Mesenchymal stem cell (in vitro differentiated cells and primary cell): ENCODE measurements around the gene ADRB1.

Source experiments
- DNase-seq: peaks from one replicate; pipeline ENCODE4 v3.0.0-alpha.2; 2013
- H2AFZ ChIP-seq: one replicate; pipeline ENCODE4 v1.6.1; 2013; ENCODE audit warnings: low read depth, mild to moderate bottlenecking, control low read depth, inconsistent platforms, low read length, moderate library complexity
- H2AK5ac ChIP-seq: 2 replicates; pipeline ENCODE4 v1.6.1; 2013; ENCODE audit warnings: low read length, moderate library complexity, mild to moderate bottlenecking, inconsistent platforms; ENCODE audit not compliant: severe bottlenecking
- H2BK120ac ChIP-seq: one replicate; pipeline ENCODE4 v1.6.1; 2013; ENCODE audit warnings: low read depth, mild to moderate bottlenecking, inconsistent platforms, low read length, moderate library complexity
- H2BK12ac ChIP-seq, 2 experiments: one replicate each; pipeline ENCODE4 v1.6.1; 2013; ENCODE audit warnings: inconsistent platforms in 2 of 2, low read length in 2 of 2, mild to moderate bottlenecking in 2 of 2, moderate library complexity in 2 of 2, control low read depth in 1 of 2
- H2BK15ac ChIP-seq: one replicate; pipeline ENCODE4 v1.6.1; 2013; ENCODE audit warnings: mild to moderate bottlenecking, low read depth, inconsistent platforms; ENCODE audit not compliant: poor library complexity, severe bottlenecking
- H2BK5ac ChIP-seq: 2 replicates; pipeline ENCODE4 v1.6.1; 2013; ENCODE audit warnings: low read depth, mild to moderate bottlenecking, low read length, control low read depth, inconsistent platforms; ENCODE audit not compliant: poor library complexity, severe bottlenecking
- H3K14ac ChIP-seq, 2 experiments: one replicate each; pipeline ENCODE4 v1.6.1; 2013; ENCODE audit warnings: inconsistent platforms in 2 of 2, low read length in 2 of 2, control low read depth in 1 of 2, mild to moderate bottlenecking in 1 of 2, moderate library complexity in 1 of 2
- H3K18ac ChIP-seq, 2 experiments: one replicate each; pipeline ENCODE4 v1.6.1; 2013; ENCODE audit warnings: inconsistent platforms in 2 of 2, low read length in 2 of 2, control low read depth in 1 of 2, low read depth in 1 of 2, mild to moderate bottlenecking in 1 of 2
- H3K23ac ChIP-seq, 2 experiments: one replicate each; pipeline ENCODE4 v1.6.1; 2013; ENCODE audit warnings: inconsistent platforms in 2 of 2, low read length in 2 of 2, mild to moderate bottlenecking in 2 of 2, moderate library complexity in 2 of 2, control low read depth in 1 of 2
- H3K27ac ChIP-seq: 2 replicates; pipeline ENCODE4 v1.5.1; 2013; ENCODE audit warnings: mild to moderate bottlenecking, moderate library complexity, low read length, control low read depth, inconsistent platforms; ENCODE audit not compliant: poor library complexity, severe bottlenecking
- H3K27me3 ChIP-seq, 2 experiments: 2 replicates each; pipeline versions ENCODE4 v1.6.1 to v1.7.0; 2013; ENCODE audit warnings: low read length in 2 of 2, mild to moderate bottlenecking in 2 of 2, moderate library complexity in 2 of 2, control low read depth in 1 of 2, inconsistent platforms in 1 of 2; ENCODE audit not compliant: control insufficient read depth in 1 of 2, insufficient read depth in 1 of 2
- H3K36me3 ChIP-seq, 2 experiments: 2 replicates each; pipeline versions ENCODE4 v1.6.1 to v1.7.0; 2013; ENCODE audit warnings: low read length in 2 of 2, control low read depth in 1 of 2, inconsistent platforms in 1 of 2, low read depth in 1 of 2, mild to moderate bottlenecking in 1 of 2; ENCODE audit not compliant: insufficient read depth in 2 of 2, control insufficient read depth in 1 of 2
- H3K4ac ChIP-seq, 2 experiments: one replicate each; pipeline ENCODE4 v1.6.1; 2013; ENCODE audit warnings: inconsistent platforms in 2 of 2, low read length in 2 of 2, mild to moderate bottlenecking in 2 of 2, moderate library complexity in 2 of 2, control low read depth in 1 of 2, low read depth in 1 of 2
- H3K4me1 ChIP-seq: 2 replicates; pipeline ENCODE4 v1.6.1; 2013; ENCODE audit warnings: low read depth, low read length, control low read depth; ENCODE audit not compliant: control insufficient read depth, insufficient read depth
- H3K4me2 ChIP-seq: 2 replicates; pipeline ENCODE4 v1.6.1; 2013; ENCODE audit warnings: low read length, mild to moderate bottlenecking, inconsistent platforms; ENCODE audit not compliant: poor library complexity, severe bottlenecking
- H3K4me3 ChIP-seq, 2 experiments: 2 replicates each; pipeline versions ENCODE4 v1.5.1 to v1.7.0; 2013; ENCODE audit warnings: low read length in 2 of 2, mild to moderate bottlenecking in 2 of 2, control low read depth in 1 of 2, low read depth in 1 of 2; ENCODE audit not compliant: insufficient read depth in 1 of 2
- H3K79me1 ChIP-seq: replicated peaks from 2 replicates; pipeline ENCODE4 v1.6.1; 2013; ENCODE audit warnings: mild to moderate bottlenecking, control low read depth, low read length, inconsistent platforms; ENCODE audit not compliant: poor library complexity, severe bottlenecking
- H3K9ac ChIP-seq: 2 replicates; pipeline ENCODE4 v1.7.0; 2013; ENCODE audit warnings: mild to moderate bottlenecking, low read length, moderate library complexity
- H3K9me3 ChIP-seq: 2 replicates; pipeline ENCODE4 v1.7.0; 2013; ENCODE audit warnings: mild to moderate bottlenecking, low read length; ENCODE audit not compliant: control insufficient read depth
- H4K8ac ChIP-seq: one replicate; pipeline ENCODE4 v1.6.1; 2013; ENCODE audit warnings: inconsistent platforms, mild to moderate bottlenecking, low read length, moderate library complexity
- H4K91ac ChIP-seq: one replicate; pipeline ENCODE4 v1.6.1; 2013; ENCODE audit warnings: mild to moderate bottlenecking, low read length, inconsistent platforms
- WGBS: methylation state at CpG from one replicate; pipeline ENCODE4 v1.1.7; 2013; ENCODE audit warnings: mixed read lengths; 5-methylcytosine and 5-hydroxymethylcytosine counted together

The ADRB1 gene

GRCh38 chr10:114095559-114096337, 52.1 kb downstream of the ADRB1 start:
- H2BK5ac ChIP-seq: no peak overlapping the region
- WGBS: 95% methylated on average over 13 of the region's 13 CpGs

More at GRCh38 chr10:114095559-114096337, 52.1 kb downstream of the ADRB1 start:
- Histone ChIP-seq H3K9ac (no peak overlapping the region), H4K91ac (no peak overlapping the region), H3K36me3 (no peaks in the 10 kb centered on the region), H3K4me2 (no peak overlapping the region), H3K4ac (no peak overlapping the region), H2BK15ac (no peak overlapping the region), H3K23ac (no peak overlapping the region), H2BK120ac (no peak overlapping the region), H2BK12ac (no peak overlapping the region), H2AK5ac (no peak overlapping the region), H3K18ac (no peak overlapping the region), H3K4me3 (no peak overlapping the region), H3K27ac (no peak overlapping the region), H3K14ac (no peak overlapping the region), H2AFZ (no peak overlapping the region), H4K8ac (no peak overlapping the region), H3K27me3 (peaks cover 7 to 61% of the 10 kb centered on the region in 2 experiments), H3K9me3 (no peaks in the 10 kb centered on the region), H3K79me1 (no peaks in the 10 kb centered on the region), H3K4me1 (peaks cover 3% of the 10 kb centered on the region)
- DNase-seq: no peak
